T-cell (primary cell): ENCODE data around the gene PRRC2B. TPM values are rescaled to one million over a fixed set of nuclear protein-coding genes. Genes with fewer than 3 reads are reported as not detected.
A peak's percentile ranks its signal among the peaks of the same experiment; 100 is the strongest.
"Not testable (repeated sequence)": the region's sequence is repeated elsewhere in the genome, so short reads cannot be mapped to it uniquely, and the experiment has no call there.

Source experiments
- ATAC-seq, 4 experiments: fragments of 200-7000 bp in 3 of 4; fragments of 150-1000 bp in 1 of 4; cut with Tn5 transposase; replicated peaks in 1 of 4; 1 replicate in 3 of 4; 2 replicates in 1 of 4; pipeline ENCODE4 v1.10.0; 2021; ENCODE audit warnings: moderate library complexity in 3 of 4, mild to moderate bottlenecking in 2 of 4, moderate number of reproducible peaks in 1 of 4
- CTCF ChIA-PET, 2 donors: fragments of 300-600 bp; sonication (Branson Sonifier 250); formaldehyde crosslinking; loops; one replicate each; lab custom pipeline; 2022; ENCODE audit warnings: antibody characterized with exemption in 2 of 2; lab: Charles Lee
- POLR2A ChIA-PET, 2 donors: fragments of 300-600 bp; sonication (Branson Sonifier 250); formaldehyde crosslinking; loops; one replicate each; lab custom pipeline; 2022; ENCODE audit warnings: antibody characterized with exemption in 2 of 2; lab: Charles Lee
- DNase-seq, 35 experiments: peaks; one replicate each; pipeline versions ENCODE4 v3.0.0 to v3.0.0-alpha.2; 2013 to 2023
- H3K27ac ChIP-seq: one replicate; pipeline ENCODE4 v1.5.1; 2013; ENCODE audit warnings: low read length
- H3K27me3 ChIP-seq, 2 experiments: replicated peaks in 1 of 2; 1 replicate in 1 of 2; 2 replicates in 1 of 2; pipeline versions ENCODE4 v1.6.1 to v1.7.0; 2013; ENCODE audit warnings: low read length in 1 of 2, mixed read lengths in 1 of 2; ENCODE audit not compliant: control insufficient read depth in 2 of 2, insufficient read depth in 2 of 2; ENCODE audit errors: extremely low read depth in 1 of 2
- H3K36me3 ChIP-seq, 2 donors: 1 replicate in 1 of 2; 2 replicates in 1 of 2; pipeline versions ENCODE4 v1.6.1 to v1.7.0; 2013; ENCODE audit warnings: low read length in 1 of 2; ENCODE audit not compliant: control insufficient read depth in 2 of 2, insufficient read depth in 1 of 2; ENCODE audit errors: extremely low read depth in 1 of 2
- H3K4me1 ChIP-seq, 2 experiments: 1 replicate in 1 of 2; 2 replicates in 1 of 2; pipeline versions ENCODE4 v1.6.1 to v1.7.0; 2013; ENCODE audit warnings: low read length in 2 of 2, mixed read lengths in 1 of 2; ENCODE audit not compliant: insufficient read depth in 2 of 2, control insufficient read depth in 1 of 2; ENCODE audit errors: extremely low read depth in 1 of 2
- H3K4me3 ChIP-seq, 2 donors: 1 replicate in 1 of 2; 2 replicates in 1 of 2; pipeline versions ENCODE4 v1.5.1 to v1.7.0; 2013; ENCODE audit warnings: mild to moderate bottlenecking in 2 of 2, low read length in 1 of 2, moderate library complexity in 1 of 2; ENCODE audit not compliant: control insufficient read depth in 1 of 2; ENCODE audit errors: extremely low read depth in 1 of 2
- H3K9me3 ChIP-seq: 2 replicates; pipeline ENCODE4 v1.7.0; 2013
- H3K27ac Mint-ChIP-seq, 2 donors: one replicate each; pipeline ENCODE4 v1.8.0; 2020 to 2021; ENCODE audit warnings: mild to moderate bottlenecking in 2 of 2, mixed read lengths in 2 of 2
- H3K27me3 Mint-ChIP-seq, 2 donors: one replicate each; pipeline ENCODE4 v1.8.0; 2021 to 2022; ENCODE audit warnings: mixed read lengths in 2 of 2
- H3K36me3 Mint-ChIP-seq: one replicate; pipeline ENCODE4 v1.8.0; 2021; ENCODE audit warnings: mixed read lengths
- H3K4me1 Mint-ChIP-seq, 3 donors: one replicate each; pipeline ENCODE4 v1.8.0; 2020 to 2022; ENCODE audit warnings: mixed read lengths in 3 of 3, mild to moderate bottlenecking in 1 of 3
- H3K4me3 Mint-ChIP-seq, 3 donors: one replicate each; pipeline ENCODE4 v1.8.0; 2020 to 2022; ENCODE audit warnings: mild to moderate bottlenecking in 3 of 3, mixed read lengths in 3 of 3, moderate library complexity in 3 of 3
- H3K9me3 Mint-ChIP-seq, 3 donors: one replicate each; pipeline ENCODE4 v1.8.0; 2020 to 2022; ENCODE audit warnings: mixed read lengths in 3 of 3
- WGBS: methylation state at CpG from one replicate; pipeline ENCODE4 v1.1.5; 2013; ENCODE audit warnings: missing lambda C conversion rate; ENCODE audit not compliant: insufficient coverage; 5-methylcytosine and 5-hydroxymethylcytosine counted together
- total RNA-seq, 35 experiments: library from RNA in 6 of 35; stranded (reverse) in 6 of 35; fragments of 120-200 nt in 1 of 35; gene quantifications; one replicate each; pipeline versions ENCODE4 v1.2.1 to v1.2.4 and lab custom pipeline; 2013 to 2026

PRRC2B gene
- total RNA-seq, 5 donors from 2014 or later (not counting 1 experiment from before 2014, with no cell fraction given): 259 to 375 (median 370) TPM

DNA sequence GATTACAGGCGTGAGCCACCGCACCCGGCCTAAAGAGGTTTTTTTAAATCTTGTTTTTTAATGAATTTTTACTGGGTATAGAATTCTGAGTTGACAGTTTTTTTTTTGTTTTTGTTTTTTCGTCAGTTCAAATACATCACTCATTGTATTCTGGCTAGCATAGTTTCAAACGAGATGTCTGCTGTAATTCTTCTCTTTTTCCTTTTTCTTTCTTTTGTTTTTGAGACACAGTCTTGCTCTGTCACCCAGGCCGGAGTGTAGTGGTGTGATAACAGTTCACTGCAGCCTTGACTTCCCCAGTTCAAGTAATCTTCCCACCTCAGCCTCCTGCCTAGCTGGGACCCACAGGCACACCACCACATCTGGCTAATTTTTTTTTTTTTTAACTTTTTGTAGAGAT lies 149.3 kb downstream of the PRRC2B start:
- no peak overlapping the region for H3K27ac Mint-ChIP-seq
- ATAC-seq (no peak), DNase-seq (no peak)
- peaks cover 0 to 12% (median 8%) of the 10 kb centered on the region in 3 donors for H3K9me3 Mint-ChIP-seq
- Histone ChIP-seq H3K4me3 (no peak overlapping the region), H3K4me1 (peaks cover 9 to 48% of the 10 kb centered on the region in 2 experiments), H3K36me3 (no peaks in the 10 kb centered on the region), H3K9me3 (no peaks in the 10 kb centered on the region), H3K27ac (no peak overlapping the region), H3K27me3 (peaks cover 6 to 31% of the 10 kb centered on the region in 2 experiments)
- peaks cover 16 to 23% of the 10 kb centered on the region in 2 donors for H3K27me3 Mint-ChIP-seq
- H3K36me3 Mint-ChIP-seq: peaks cover 3% of the 10 kb centered on the region
- CTCF ChIA-PET: no interaction called here
- no peak overlapping the region for H3K4me3 Mint-ChIP-seq
- peaks cover 27 to 47% (median 36%) of the 10 kb centered on the region in 3 donors for H3K4me1 Mint-ChIP-seq
- no CpG with 5 or more reads among the region's 6 CpGs for WGBS
- POLR2A ChIA-PET: no interaction called here

DNA sequence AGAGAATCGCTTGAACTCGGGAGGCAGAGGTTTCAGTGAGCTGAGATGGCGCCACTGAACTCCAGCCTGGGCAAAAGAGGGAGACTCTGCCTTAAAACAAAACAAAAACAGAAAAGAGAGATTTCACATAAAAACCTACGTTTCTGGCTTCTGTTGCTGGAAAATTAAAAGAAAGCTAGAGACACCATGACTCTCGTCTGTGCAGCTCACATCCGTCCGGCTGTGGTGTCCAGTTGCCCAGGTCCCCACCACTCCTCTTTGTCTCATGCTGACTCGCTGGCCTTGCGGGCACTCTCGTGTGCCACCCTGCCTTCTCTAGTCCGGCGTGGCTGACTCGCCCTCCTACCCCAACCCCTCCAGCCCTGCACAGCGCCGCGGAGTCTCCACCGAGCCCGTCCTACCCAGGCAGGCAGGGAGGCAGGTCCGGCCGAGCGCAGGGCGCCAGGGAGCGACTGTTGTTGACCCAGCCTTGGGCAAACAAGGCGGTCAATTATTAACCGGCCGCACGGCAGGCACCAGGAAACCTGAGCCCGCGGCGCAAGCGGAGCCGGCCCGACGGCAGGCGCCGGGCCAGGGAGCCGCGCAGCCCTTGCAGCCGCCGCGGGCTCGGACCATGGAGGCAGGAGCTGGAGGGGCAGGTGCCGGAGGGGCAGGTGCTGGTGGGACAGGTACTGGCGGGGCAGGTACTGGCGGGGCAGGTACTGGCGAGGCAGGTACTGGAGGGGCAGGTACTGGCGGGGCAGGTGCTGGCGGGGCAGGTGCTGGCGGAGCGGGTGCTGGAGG lies 151.3 kb downstream of the PRRC2B start, which contains the start of gene PRRT1B:
PRRT1B (plus strand) TSS at position 521 of the 783 bp plus-strand sequence; CDS start at position 614, 93 bp downstream.
- H3K27ac ChIP-seq: no peak within 1 kb of the TSS
- peak within 1 kb of the TSS in 2 of 3 donors; percentile 34 to 62 for H3K4me3 Mint-ChIP-seq
- H3K4me3 ChIP-seq: peak within 1 kb of the TSS; percentile 44 to 57

DNA sequence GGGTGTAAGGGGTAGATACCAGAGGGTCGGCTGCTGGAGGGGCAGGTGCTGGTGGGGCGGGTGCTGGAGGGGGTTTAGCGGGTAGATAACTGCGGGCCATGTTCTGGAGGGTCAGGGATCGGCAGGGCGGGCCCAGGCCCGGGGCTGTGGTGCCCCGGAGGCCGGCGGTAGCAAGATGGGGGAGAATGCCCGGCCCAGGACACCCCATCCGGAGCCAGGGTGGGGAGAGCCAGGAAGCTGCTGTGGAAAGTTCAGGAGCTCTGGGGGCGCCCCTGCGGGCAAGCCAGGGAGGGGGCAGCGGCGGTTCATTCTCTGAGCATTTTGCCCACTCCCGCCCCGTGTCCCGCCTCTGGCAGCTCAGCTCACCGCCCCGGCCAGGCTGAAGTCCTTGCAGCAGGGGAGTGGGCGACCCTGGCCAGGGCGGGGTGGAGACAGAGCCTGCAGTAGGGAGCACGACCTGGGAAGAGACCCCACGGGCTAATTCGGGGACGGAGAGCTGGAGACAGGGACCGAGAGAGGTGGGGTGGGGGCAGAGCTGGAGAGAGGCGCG lies 152.0 kb downstream of the PRRC2B start:
- Histone ChIP-seq H3K4me3 (peak overlapping the region; percentile 44 to 57), H3K4me1 (peaks cover 4 to 24% of the 10 kb centered on the region in 2 experiments), H3K27me3 (peaks cover 6 to 39% of the 10 kb centered on the region in 2 experiments), H3K27ac (no peak overlapping the region), H3K36me3 (no peaks in the 10 kb centered on the region), H3K9me3 (no peaks in the 10 kb centered on the region)
- H3K36me3 Mint-ChIP-seq: peaks cover 12% of the 10 kb centered on the region
- 6% methylated on average over 29 of the region's 30 CpGs for WGBS
- H3K9me3 Mint-ChIP-seq: peaks cover 0 to 17% (median 8%) of the 10 kb centered on the region in 3 donors
- H3K4me3 Mint-ChIP-seq: peak overlapping the region in 2 of 3 donors; percentile 34 to 62
- CTCF ChIA-PET: no interaction called here
- POLR2A ChIA-PET: no interaction called here
- H3K27me3 Mint-ChIP-seq: peaks cover 40 to 48% of the 10 kb centered on the region in 2 donors
- DNase-seq (no peak), ATAC-seq (peak in 2 of 4 experiments; percentile 13 to 29)
- H3K27ac Mint-ChIP-seq: no peak overlapping the region
- peaks cover 12 to 27% (median 18%) of the 10 kb centered on the region in 3 donors for H3K4me1 Mint-ChIP-seq

More for the DNA sequence above, 151.3 kb downstream of the PRRC2B start, which contains the start of gene PRRT1B:
- Histone ChIP-seq H3K4me1 (peaks cover 6 to 29% of the 10 kb centered on the region in 2 experiments), H3K36me3 (no peaks in the 10 kb centered on the region), H3K9me3 (no peaks in the 10 kb centered on the region), H3K27me3 (peaks cover 6 to 39% of the 10 kb centered on the region in 2 experiments)
- Mint-ChIP-seq H3K9me3 (peaks cover 0 to 17% (median 8%) of the 10 kb centered on the region in 3 donors), H3K36me3 (peaks cover 12% of the 10 kb centered on the region), H3K4me1 (peaks cover 17 to 34% (median 24%) of the 10 kb centered on the region in 3 donors), H3K27me3 (peaks cover 36 to 43% of the 10 kb centered on the region in 2 donors), H3K27ac (no peak within 1 kb of the TSS)
- ATAC-seq (no peak), DNase-seq (no peak)
- POLR2A ChIA-PET: no interaction called here
- CTCF ChIA-PET: interaction anchor here (0.6 kb wide), 2 partner anchors 303 to 327 kb away, joined by 3 to 4 read pairs; no protein-coding TSS in a partner anchor
- 45% methylated on average over 39 of the region's 50 CpGs for WGBS

DNA sequence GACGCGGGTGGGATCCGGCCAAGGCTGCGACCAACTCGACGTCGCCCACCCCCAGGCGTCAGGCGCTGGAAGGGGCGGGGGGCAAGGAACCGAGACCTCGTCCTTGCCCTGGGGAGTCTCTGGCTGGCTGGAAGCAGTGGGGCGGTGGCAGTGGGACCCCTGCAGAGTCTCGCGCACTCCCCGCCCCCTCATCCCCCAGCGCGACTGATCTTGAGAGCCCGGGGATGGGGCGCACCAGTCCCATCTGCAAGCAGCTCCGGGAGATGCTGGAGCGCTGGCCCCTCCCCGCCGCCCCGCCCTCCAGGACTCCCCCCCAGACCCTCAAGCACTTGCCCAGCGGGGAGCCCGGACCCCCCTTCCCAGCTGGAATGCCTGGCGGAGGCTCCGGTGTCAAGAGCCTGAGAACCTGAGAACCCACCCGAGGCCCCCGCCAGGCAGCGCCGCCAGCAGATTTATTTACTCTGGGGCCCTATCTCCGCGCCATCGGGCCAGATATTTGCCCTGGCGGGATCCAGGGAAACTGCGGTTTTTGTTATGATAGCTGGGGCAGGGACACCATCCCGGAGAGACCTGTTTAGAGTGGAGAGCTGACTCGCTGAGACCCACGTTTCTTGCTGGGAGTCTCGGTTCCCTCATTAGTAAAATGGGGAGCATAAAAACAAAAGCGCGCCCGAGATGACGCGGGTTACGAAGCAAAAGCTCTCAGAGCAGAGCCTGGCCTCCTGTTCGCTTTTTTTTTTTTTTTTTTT lies 152.6 kb downstream of the PRRC2B start:
- Histone ChIP-seq H3K27me3 (peaks cover 6 to 39% of the 10 kb centered on the region in 2 experiments), H3K9me3 (no peaks in the 10 kb centered on the region), H3K4me3 (peak overlapping the region; percentile 44 to 71), H3K36me3 (no peaks in the 10 kb centered on the region), H3K27ac (no peak overlapping the region), H3K4me1 (peaks cover 4 to 22% of the 10 kb centered on the region in 2 experiments)
- H3K36me3 Mint-ChIP-seq: peaks cover 12% of the 10 kb centered on the region
- CTCF ChIA-PET: interaction anchor here in 1 of 2 donors (0.7 kb wide), 1 partner anchor 140 kb away, joined by 5 read pairs; no protein-coding TSS in a partner anchor
- peaks cover 40 to 51% of the 10 kb centered on the region in 2 donors for H3K27me3 Mint-ChIP-seq
- no peak overlapping the region for H3K27ac Mint-ChIP-seq
- DNase-seq (peak in 7 of 35 experiments; percentile 12 to 29 (median 20)), ATAC-seq (peak; percentile 34 to 57 (median 44))
- peaks cover 12 to 26% (median 16%) of the 10 kb centered on the region in 3 donors for H3K4me1 Mint-ChIP-seq
- peaks cover 0 to 17% (median 8%) of the 10 kb centered on the region in 3 donors for H3K9me3 Mint-ChIP-seq
- WGBS: 6% methylated on average over 31 of the region's 49 CpGs
- peak overlapping the region; percentile 62 to 72 (median 71) for H3K4me3 Mint-ChIP-seq
- POLR2A ChIA-PET: interaction anchor here (0.6 kb wide), 2 partner anchors 83 to 199 kb away, joined by 3 to 5 read pairs; no protein-coding TSS in a partner anchor

DNA sequence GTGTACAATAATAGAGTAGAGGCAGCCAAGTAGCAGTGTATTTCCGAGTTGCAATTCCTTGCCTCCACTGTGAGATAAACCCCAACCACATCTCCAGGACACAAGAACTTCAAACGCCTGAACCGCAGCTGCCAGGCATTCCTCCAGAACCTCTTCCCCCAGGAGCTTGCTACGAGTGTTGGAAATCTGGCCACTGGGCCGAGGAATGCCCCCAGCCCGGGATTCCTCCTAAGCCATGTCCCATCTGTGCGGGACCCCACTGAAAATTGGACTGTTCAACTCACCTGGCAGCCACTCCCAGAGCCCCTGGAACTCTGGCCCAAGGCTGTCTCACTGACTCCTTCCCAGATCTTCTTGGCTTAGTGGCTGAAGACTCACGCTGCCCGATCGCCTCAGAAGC lies 155.3 kb downstream of the PRRC2B start:
- H3K4me3 ChIP-seq, H3K9me3 Mint-ChIP-seq, DNase-seq, ATAC-seq, POLR2A ChIA-PET, H3K9me3 ChIP-seq, H3K27ac Mint-ChIP-seq, H3K4me3 Mint-ChIP-seq, CTCF ChIA-PET, H3K36me3 ChIP-seq, H3K27ac ChIP-seq: not testable (repeated sequence)
- H3K36me3 Mint-ChIP-seq: peaks cover 15% of the 10 kb centered on the region
- Histone ChIP-seq H3K27me3 (peaks cover 9 to 59% of the 10 kb centered on the region in 2 experiments), H3K4me1 (peaks cover 4 to 22% of the 10 kb centered on the region in 2 experiments)
- peaks cover 53 to 70% of the 10 kb centered on the region in 2 donors for H3K27me3 Mint-ChIP-seq
- WGBS: 78% methylated on average over 8 of the region's 10 CpGs
- H3K4me1 Mint-ChIP-seq: peaks cover 12 to 24% (median 16%) of the 10 kb centered on the region in 3 donors
